Endodermal cell (in vitro differentiated cells): ENCODE data around the gene ZNF567. TPM values are rescaled to one million over a fixed set of nuclear protein-coding genes. Genes with fewer than 3 reads are reported as not detected.

Experiments
- DNase-seq: peaks from one replicate; pipeline ENCODE4 v3.0.0-alpha.2; 2017
- H3K27ac ChIP-seq: 2 replicates; pipeline ENCODE4 v1.5.1; 2013; ENCODE audit warnings: mild to moderate bottlenecking, low read depth, low read length, moderate library complexity
- H3K27me3 ChIP-seq: 2 replicates; pipeline ENCODE4 v1.6.1; 2013; ENCODE audit warnings: mild to moderate bottlenecking, low read length, moderate library complexity; ENCODE audit not compliant: insufficient read depth, control insufficient read depth, poor library complexity, severe bottlenecking
- H3K36me3 ChIP-seq: 2 replicates; pipeline ENCODE4 v1.7.0; 2013; ENCODE audit warnings: mild to moderate bottlenecking, low read length, moderate library complexity; ENCODE audit not compliant: control insufficient read depth, insufficient read depth
- H3K4me1 ChIP-seq: one replicate; pipeline ENCODE4 v1.7.0; 2013; ENCODE audit warnings: low read length; ENCODE audit not compliant: control insufficient read depth, insufficient read depth
- H3K4me3 ChIP-seq: 2 replicates; pipeline ENCODE4 v1.5.1; 2013; ENCODE audit warnings: mild to moderate bottlenecking, low read length, moderate library complexity
- H3K9ac ChIP-seq: 2 replicates; pipeline ENCODE4 v1.6.1; 2013; ENCODE audit warnings: mild to moderate bottlenecking, low read length, moderate library complexity; ENCODE audit not compliant: poor library complexity, severe bottlenecking; ENCODE audit errors: extremely low read depth
- H3K9me3 ChIP-seq: 2 replicates; pipeline ENCODE4 v1.6.1; 2013; ENCODE audit warnings: mild to moderate bottlenecking, low read length, moderate library complexity; ENCODE audit not compliant: control insufficient read depth
- H3K27ac Mint-ChIP-seq: 2 replicates; pipeline ENCODE4 v1.8.0; 2020; ENCODE audit warnings: mixed read lengths
- H3K27me3 Mint-ChIP-seq: 2 replicates; pipeline ENCODE4 v1.8.0; 2021; ENCODE audit warnings: mild to moderate bottlenecking, mixed read lengths; ENCODE audit not compliant: insufficient read depth
- H3K36me3 Mint-ChIP-seq: 2 replicates; pipeline ENCODE4 v1.8.0; 2020; ENCODE audit warnings: low read depth, mixed read lengths
- H3K4me1 Mint-ChIP-seq: 2 replicates; pipeline ENCODE4 v1.8.0; 2020; ENCODE audit warnings: mixed read lengths
- H3K4me3 Mint-ChIP-seq: 2 replicates; pipeline ENCODE4 v1.8.0; 2020; ENCODE audit warnings: mild to moderate bottlenecking, moderate library complexity, mixed read lengths
- H3K9me3 Mint-ChIP-seq: 2 replicates; pipeline ENCODE4 v1.8.0; 2020; ENCODE audit warnings: mild to moderate bottlenecking, mixed read lengths
- CTCF ChIP-seq: fragments of 200-600 bp; sonication (generic); conservative IDR thresholded peaks from 2 replicates; pipeline ENCODE4 v1.5.0; 2021; ENCODE audit warnings: antibody characterized with exemption, mild to moderate bottlenecking
- WGBS, 2 experiments: methylation state at CpG; one replicate each; pipeline versions ENCODE4 v1.1.5 to v1.1.7; 2013; ENCODE audit warnings: missing lambda C conversion rate in 2 of 2, mixed read lengths in 1 of 2; ENCODE audit not compliant: insufficient coverage in 1 of 2, insufficient read length in 1 of 2; 5-methylcytosine and 5-hydroxymethylcytosine counted together
- total RNA-seq, 2 donors: library from RNA; stranded (reverse); fragmentation: NEBNext Ultra II Directional in 1 of 2; extraction: Animal tissue kit (Norgen Biotek cat#: 25700) in 1 of 2; gene quantifications; 2 replicates in 1 of 2; 3 replicates in 1 of 2; pipeline ENCODE4 v1.2.1, GENCODE V29; 2021

ZNF567 gene
- total RNA-seq, 2 donors from 2014 or later: 14.3 to 17.2 TPM

GRCh38 chr19:36685835-36686234, 1.6 kb upstream of the ZNF567 start:
- peaks cover 10% of the 10 kb centered on the region for H3K4me1 Mint-ChIP-seq
- Histone ChIP-seq H3K9ac (no peak overlapping the region), H3K9me3 (peaks cover 22% of the 10 kb centered on the region), H3K36me3 (peaks cover 31% of the 10 kb centered on the region), H3K27me3 (no peaks in the 10 kb centered on the region), H3K4me1 (no peaks in the 10 kb centered on the region), H3K27ac (no peak overlapping the region), H3K4me3 (peak overlapping the region; percentile 99)
- H3K4me3 Mint-ChIP-seq: no peak overlapping the region
- H3K27me3 Mint-ChIP-seq: no peaks in the 10 kb centered on the region
- peaks cover 21% of the 10 kb centered on the region for H3K9me3 Mint-ChIP-seq
- WGBS, 2 experiments: 93% methylated on average over 2 of the region's 2 CpGs; no CpG with 5 or more reads in 1 of the 2 experiments
- no peak for TF ChIP-seq CTCF
- H3K27ac Mint-ChIP-seq: no peak overlapping the region
- DNase-seq: no peak
- H3K36me3 Mint-ChIP-seq: peaks cover 50% of the 10 kb centered on the region

GRCh38 chr19:36686365-36687213, 823 bp upstream of the ZNF567 start:
- peaks cover 35% of the 10 kb centered on the region for H3K36me3 ChIP-seq
- no peaks in the 10 kb centered on the region for H3K4me1 ChIP-seq
- Mint-ChIP-seq H3K4me3 (peak overlapping the region; percentile 99), H3K36me3 (peaks cover 52% of the 10 kb centered on the region), H3K27me3 (no peaks in the 10 kb centered on the region), H3K4me1 (peaks cover 10% of the 10 kb centered on the region), H3K9me3 (peaks cover 26% of the 10 kb centered on the region), H3K27ac (peak overlapping the region; percentile 99)
- no peak for TF ChIP-seq CTCF
- WGBS, 2 experiments: 40 to 47% methylated on average over 13 to 20 of the region's 20 CpGs
- H3K27ac ChIP-seq: no peak overlapping the region
- H3K4me3 ChIP-seq: peak overlapping the region; percentile 99
- no peaks in the 10 kb centered on the region for H3K27me3 ChIP-seq
- peak; percentile 52 for DNase-seq
- H3K9me3 ChIP-seq: peaks cover 29% of the 10 kb centered on the region
- H3K9ac ChIP-seq: peak overlapping the region; percentile 54

GRCh38 chr19:36688058-36688457, 646 bp downstream of the ZNF567 start:
- Histone ChIP-seq H3K27ac (no peak overlapping the region), H3K4me3 (peak overlapping the region; percentile 99), H3K27me3 (no peaks in the 10 kb centered on the region), H3K9ac (peak overlapping the region; percentile 90), H3K4me1 (no peaks in the 10 kb centered on the region), H3K9me3 (peaks cover 44% of the 10 kb centered on the region), H3K36me3 (peaks cover 45% of the 10 kb centered on the region)
- peaks cover 10% of the 10 kb centered on the region for H3K4me1 Mint-ChIP-seq
- 19 to 21% methylated on average over 7 to 9 of the region's 9 CpGs for WGBS, 2 experiments
- peak overlapping the region; percentile 99 for H3K27ac Mint-ChIP-seq
- no peak for TF ChIP-seq CTCF
- peaks cover 31% of the 10 kb centered on the region for H3K9me3 Mint-ChIP-seq
- DNase-seq: no peak
- H3K36me3 Mint-ChIP-seq: peaks cover 55% of the 10 kb centered on the region
- no peaks in the 10 kb centered on the region for H3K27me3 Mint-ChIP-seq
- H3K4me3 Mint-ChIP-seq: peak overlapping the region; percentile 99
